Ammon's horn (tissue), 1 donor: ENCODE data around the gene CTSC.

ENCODE experiments used
- DNase-seq: peaks from one replicate; pipeline ENCODE4 v3.0.0-alpha.2; 2016; ENCODE audit warnings: low spot score

The CTSC gene

GRCh38 chr11:88337181-88337986 is at the start of gene CTSC:
TSS of gene CTSC (minus strand) at chr11:88337736. CDS start at chr11:88337672, 64 bp downstream.
- DNase-seq = peak; percentile 78

DNA sequence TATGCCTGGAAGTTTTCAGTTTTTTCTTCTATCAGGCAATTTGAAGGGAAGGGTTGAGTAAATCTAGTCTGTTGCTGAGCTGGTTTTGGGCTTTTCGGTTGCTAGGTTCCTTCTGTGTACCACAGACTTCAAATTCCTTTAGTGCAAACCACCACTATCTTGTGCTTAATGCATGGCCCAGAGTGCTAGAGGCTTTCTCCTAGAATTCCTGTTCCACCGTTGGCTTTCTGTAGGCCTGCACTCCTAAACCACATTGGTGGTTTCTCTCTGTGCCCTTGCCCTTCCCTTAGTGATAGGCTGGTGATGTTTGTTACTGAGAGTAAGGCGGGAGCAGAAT is 47.1 kb upstream of the CTSC start:
- DNase-seq = no peak

- no peak for DNase-seq
These were observed 46.6 kb upstream of the CTSC start for GRCh38 chr11:88384004-88384668.

DNA sequence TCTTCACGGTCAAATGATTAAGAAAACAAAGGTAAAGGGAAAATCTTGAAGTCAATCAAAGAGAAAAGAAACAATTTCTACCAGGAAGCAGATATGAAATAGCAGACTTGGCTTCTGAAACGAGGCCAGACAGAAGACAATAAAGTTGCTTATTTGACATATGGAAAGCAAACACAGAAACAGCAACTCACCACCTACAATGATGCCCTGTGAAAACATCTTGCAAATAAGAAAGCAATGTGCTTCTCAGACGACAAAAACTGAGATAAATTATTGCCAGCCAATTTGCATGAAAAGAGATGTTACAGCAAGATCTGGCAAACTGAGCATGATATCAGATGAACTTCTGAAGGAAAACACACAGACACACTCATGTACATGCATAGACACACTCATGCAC is 45.9 kb upstream of the CTSC start:
- no peak for DNase-seq

DNA sequence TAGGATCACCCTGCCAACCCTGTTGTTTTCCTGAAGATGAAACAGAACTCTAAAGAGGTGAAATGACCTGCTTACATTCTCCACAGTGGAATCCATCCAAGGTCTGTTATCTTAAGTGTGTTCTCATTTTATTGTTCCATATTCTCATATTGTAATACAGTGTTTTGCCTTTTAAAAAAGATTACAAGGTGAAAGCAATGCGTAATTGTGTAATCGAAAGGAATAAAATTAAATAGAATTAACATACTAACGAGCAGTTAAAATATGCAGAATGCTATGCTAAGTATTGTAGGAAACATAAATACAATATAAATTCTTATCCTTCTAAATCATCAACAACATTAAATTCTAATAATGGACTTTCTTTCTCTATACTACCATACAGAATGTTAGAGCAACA is 41.6 kb upstream of the CTSC start:
- DNase-seq = no peak

- DNase-seq = no peak
These were observed 41.0 kb upstream of the CTSC start for GRCh38 chr11:88378422-88379066.

DNA sequence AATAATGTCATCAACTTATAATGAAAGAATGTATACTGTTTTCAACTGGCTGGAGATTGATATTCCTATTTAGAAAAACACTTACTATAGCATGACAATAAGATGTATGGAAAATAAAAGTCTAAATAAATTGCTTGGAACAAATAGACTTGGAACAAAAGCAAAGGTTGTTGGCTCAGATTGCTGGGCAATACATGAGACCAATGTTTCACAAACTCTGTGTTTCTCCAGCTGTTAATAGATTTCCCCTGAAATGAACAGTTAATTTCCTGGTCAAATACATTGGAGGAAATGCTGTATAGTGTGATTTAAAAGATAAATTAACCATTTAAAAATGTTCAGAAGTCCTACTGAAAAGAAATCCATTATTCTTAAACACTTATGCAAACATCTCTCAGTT is 40.1 kb upstream of the CTSC start:
- no peak for DNase-seq

- no peak for DNase-seq
These were observed 39.6 kb upstream of the CTSC start for GRCh38 chr11:88377144-88377543.

DNA sequence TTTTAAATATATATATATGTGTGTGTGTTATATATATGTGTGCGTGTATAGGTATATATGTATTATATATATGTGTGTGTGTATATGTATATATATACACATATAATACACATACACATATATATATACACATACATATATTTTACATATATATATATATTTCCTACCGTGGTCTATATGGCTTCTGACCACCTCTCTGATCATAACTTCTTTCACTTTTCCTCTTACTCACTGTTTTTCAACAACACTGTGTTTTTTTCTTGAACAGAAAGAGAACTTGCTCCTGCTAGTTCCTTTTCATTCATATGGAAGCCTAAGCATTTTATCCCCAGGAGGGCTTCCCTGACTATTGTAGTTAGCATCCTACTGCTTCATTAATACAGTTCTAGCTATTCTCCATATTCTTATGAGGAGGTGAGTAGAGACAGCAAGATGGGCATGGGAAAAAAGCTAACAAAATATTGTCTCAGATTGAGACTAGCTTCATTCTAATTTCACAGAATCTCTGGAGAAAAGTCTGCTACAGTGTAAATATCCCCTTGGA is 38.5 kb upstream of the CTSC start:
- no peak for DNase-seq

- DNase-seq = no peak
These were observed 33.2 kb upstream of the CTSC start for GRCh38 chr11:88370782-88371181.

DNA sequence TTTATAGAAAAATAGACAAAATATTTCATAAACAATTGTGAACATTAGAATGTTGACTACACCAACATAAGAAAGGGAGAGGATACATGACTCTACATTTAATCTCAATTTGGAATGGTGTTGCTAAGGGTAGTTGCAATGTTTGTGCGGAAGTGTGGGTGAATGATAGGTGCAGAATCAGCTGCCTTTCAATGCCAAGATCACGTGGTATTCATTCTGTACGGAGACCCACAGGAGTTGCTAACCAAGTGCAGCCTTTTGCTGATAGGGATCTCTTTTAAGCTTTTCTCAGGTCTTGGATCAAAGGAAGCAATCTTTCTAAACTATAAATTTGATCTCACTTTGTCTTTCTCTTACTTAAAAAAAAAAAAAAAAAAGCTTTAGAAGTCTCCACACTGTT is 29.8 kb upstream of the CTSC start:
- no peak for DNase-seq

- DNase-seq = no peak
These were observed 26.1 kb upstream of the CTSC start for GRCh38 chr11:88363648-88364065.

- DNase-seq = no peak
These were observed 25.5 kb upstream of the CTSC start for GRCh38 chr11:88363004-88363403.

- no peak for DNase-seq
These were observed 22.6 kb upstream of the CTSC start for GRCh38 chr11:88360141-88360540.

GRCh38 chr11:88359541-88359940 is 22.0 kb upstream of the CTSC start:
- no peak for DNase-seq

GRCh38 chr11:88359114-88359513 is 21.6 kb upstream of the CTSC start:
- no peak for DNase-seq

- no peak for DNase-seq
These were observed 20.5 kb upstream of the CTSC start for GRCh38 chr11:88358040-88358431.

DNA sequence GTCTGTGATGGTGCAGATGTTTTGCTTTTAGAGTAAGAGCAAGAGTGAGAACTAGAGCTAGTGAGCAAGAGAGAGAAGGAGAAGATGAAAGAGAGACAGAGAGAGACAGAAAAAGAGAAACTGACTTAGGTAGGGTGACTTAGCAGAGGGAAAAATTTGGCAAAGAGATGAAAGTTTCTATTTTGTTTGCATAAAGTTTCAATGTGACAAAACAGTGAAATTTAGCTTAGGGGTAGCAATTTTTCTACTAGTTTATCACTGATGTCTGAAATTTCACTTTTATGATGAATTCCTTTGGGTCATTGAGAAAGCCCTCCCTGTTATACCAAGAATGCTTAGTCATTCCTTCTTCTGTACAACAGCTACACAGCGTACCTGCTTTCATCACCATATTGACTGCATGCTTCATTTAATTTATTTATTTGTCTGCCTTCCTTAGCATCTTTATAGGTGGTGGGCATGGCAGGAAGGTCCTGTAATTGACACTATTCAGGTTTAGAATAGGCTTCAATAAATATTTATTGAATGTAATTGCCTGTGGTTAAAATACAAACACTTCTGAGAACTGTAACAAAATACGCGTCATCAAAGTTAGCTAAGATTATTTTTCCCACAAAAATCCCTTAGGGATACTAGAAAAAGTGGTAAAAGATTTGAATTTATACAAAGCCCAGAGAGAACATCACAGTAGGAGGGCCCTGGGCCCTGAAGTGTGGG is 19.9 kb upstream of the CTSC start:
- no peak for DNase-seq

GRCh38 chr11:88355887-88356286 is 18.4 kb upstream of the CTSC start:
- DNase-seq = no peak

DNA sequence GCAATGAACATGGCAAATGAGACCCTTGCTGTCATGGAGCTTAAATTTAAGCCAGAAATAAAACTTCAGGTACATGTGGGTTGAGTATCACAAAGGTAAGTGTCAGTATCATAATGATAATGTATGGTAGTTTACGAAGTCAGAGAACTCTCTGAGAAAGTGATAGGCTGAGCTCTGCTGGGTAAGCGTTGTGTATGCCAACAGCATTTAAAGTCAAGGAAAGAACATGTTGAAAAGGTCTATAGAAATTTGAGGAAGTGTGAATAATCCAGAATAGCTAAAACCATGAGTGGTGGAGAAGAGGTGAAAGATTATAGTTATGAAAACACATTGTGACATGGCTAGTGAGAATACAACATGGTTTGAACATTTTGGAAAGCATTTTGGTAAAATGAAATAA is 17.4 kb upstream of the CTSC start:
- DNase-seq = no peak

- DNase-seq = no peak
These were observed 16.4 kb upstream of the CTSC start for GRCh38 chr11:88353835-88354496.

DNA sequence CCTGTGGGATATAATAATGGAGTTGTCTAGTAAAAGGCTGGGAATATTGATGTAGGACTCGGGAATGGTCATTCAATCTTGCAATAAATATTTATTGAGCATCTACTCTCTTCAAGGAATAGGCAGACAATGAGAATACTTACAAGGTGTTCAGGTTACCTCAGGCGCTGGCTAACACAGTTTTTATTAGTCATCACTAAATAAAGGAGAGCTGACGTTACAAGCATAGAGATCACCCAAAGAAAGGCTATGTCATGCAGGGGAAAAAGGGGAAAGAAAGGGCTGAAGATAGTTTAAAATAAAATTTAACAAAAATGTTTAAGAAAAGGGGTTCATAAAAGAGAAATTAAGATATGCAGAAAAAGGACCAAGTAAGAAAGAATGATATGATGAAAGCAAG is 15.8 kb upstream of the CTSC start:
- DNase-seq = no peak
